Measurements from ENCODE around the gene DLX1.

- TF ChIP-seq CTCF (IDR thresholded peaks at IDR 0.05; ENCODE audit: low read depth, low read length, poor library complexity, severe bottlenecking), result no peak
- no peak for TF ChIP-seq EZH2phosphoT487 (IDR thresholded peaks at IDR 0.05; ENCODE audit: borderline replicate concordance, low read length)
These were observed 11.8 kb upstream of the DLX1 start for GRCh38 chr2:172073518-172073917.

Data from DOHH2 (cell line).